Raji (cell line): ENCODE data around the gene PGRMC2.

Experiments
- POLR2A ChIP-seq: IDR thresholded peaks from 2 replicates; pipeline ENCODE4 v1.6.1; 2011; ENCODE audit warnings: low read depth, low read length, control low read depth; ENCODE audit not compliant: insufficient read depth

PGRMC2 gene

DNA sequence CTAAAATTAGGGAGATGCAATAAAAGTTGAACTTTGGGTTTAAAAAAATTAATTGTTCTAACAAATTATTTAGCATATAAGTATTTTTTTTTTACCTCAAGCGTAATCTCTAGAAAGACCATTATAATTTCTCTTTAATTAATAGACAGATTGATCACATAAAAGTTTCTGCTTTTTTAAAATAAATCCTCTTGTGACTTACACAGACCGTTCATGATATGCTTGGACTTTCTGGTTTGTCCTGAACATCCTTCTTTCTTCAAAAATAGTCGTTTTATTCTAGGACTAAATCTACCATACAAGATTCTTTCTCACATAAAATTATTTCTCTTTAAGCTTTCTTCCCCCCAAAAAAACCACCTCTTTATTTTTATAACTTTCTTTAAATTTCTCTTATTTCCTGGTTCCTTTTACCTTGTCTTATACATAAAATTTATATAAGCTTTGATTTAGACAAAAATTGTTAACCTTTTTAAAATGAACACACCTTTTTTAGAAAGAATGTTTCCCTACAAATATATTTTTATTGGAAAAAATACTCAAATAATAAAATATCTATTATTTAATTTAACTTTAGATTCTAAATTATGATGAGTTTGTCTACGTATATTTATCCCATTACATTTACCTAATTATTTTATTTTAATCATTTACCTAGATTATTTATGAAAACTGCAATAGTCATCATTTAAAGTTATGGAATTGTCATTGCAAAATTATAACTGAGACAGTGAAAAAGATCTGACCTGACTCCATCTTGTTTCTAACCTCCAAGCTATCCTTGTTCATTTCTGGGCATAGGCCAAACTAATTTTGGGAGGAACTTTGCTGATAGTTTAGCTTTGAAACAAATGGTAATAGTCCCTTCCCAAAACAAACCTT, 37.6 kb downstream of the PGRMC2 start:
- no peak for TF ChIP-seq POLR2A

DNA sequence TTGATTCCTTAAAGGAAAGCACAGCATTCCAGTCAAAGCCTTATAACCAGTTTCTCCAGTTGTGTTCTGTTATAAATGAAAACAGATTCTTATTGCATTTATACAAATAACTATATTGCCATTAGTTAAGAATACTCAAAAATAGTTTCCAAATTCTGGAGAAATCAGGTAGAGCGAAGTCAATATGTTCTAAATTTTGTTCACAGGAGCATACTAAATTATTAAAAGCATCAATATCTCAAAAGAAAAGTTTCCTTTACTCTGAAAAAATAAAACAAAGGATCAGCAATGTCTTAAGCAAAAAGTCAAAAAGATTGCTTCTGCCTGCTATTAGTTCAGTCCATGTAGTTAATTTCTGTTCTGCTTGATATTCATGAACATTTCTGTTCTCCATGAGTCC, 39.7 kb downstream of the PGRMC2 start:
- no peak for TF ChIP-seq POLR2A

DNA sequence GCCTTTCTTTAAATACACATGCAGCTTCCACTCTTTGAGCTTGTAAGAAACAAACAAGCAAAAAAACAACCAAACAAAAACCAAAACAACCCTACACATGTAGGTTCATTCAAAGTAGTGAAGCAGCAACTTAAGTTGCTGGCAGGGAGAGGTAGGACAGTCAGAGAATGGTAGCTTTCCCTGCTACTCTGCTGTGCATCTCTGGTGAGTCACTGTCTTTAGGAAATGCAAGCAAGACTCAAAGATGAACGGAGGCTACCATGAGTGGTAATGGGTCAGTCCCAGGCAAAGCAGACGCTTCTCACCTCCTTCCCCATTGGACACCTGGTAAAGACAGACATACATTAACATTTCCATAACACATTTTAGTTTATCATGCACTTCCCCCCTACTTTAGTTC, 43.2 kb downstream of the PGRMC2 start:
- no peak for TF ChIP-seq POLR2A

DNA sequence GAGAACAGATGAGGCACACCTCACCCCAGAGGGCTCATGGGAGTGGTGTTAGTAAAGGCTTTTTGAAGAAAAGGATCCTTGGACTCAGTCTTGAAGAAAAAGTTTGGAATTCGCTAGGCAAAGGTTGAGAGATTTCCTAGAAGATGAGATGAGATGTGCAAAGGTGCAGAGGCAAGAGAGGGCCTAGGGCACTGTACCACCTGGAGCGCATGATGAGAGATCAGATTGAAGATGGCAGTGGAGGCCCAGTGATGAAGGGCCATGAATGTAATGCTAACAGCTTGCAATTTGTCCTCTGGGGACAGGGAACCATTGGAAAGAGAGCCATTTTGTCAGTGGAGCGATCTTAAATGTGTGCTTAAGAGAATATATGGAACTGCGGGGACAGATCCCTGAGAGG, 45.0 kb downstream of the PGRMC2 start:
- TF ChIP-seq POLR2A: no peak

DNA sequence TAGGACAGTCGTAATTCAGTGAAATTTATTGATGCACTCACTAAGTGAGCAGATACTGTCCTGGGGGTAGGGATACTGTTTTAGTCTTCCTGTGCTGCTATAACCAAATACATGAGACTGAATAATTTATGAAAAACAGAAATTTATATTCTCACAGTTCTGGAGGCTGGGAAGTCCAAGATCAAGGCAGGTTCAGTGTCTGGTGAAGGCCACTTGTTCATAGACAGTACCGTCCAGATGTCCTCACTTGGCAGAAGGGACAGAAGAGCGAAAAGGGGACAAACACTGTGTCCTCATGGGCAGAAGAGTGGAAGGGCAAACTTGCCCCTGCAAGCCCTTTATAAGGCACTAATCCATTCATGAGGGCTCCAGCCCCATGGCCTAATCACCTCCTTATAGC, 45.6 kb downstream of the PGRMC2 start:
- TF ChIP-seq POLR2A: no peak

DNA sequence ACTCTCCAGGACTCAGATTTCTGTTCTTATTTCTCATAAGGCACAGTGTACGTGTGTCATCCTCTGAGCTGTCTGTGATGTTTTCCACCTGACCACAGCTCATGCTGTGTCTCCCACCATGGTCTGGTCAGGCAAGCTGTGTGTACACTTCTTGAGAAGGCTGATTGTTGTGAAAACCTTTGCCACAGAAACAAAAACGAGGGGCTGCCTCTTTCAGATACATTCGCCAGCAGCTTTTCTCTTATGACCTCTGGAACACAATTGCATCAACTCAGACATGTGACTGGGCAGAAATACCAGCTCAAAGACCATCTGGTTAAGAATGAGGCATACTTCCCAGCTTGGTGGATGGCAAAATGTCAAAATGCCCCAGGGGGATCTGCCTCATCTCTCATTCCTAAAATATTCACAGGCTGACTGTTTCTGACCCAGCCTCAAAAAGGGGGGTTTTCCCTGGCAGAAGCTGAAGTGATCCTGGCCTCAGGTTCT, 46.1 kb downstream of the PGRMC2 start:
- TF ChIP-seq POLR2A: no peak

DNA sequence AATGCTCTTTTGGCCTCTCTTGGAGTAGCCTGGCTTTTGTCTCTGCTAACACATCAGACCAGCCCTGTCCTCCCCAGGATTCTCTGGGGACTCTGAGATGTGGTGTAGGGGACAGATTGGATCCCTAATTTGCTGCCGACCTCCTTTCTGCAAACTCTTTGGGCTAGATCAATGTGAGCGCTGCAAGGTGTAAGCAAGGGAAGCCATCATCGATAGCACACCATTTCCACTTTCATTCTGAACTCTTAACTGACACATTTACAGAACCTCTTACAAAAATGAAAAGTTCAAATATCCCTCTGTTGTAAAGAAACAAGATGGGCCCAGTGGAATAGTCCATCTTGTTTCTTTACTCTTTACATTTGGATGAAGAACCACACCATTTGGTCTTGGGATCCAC, 46.6 kb downstream of the PGRMC2 start:
- no peak for TF ChIP-seq POLR2A

DNA sequence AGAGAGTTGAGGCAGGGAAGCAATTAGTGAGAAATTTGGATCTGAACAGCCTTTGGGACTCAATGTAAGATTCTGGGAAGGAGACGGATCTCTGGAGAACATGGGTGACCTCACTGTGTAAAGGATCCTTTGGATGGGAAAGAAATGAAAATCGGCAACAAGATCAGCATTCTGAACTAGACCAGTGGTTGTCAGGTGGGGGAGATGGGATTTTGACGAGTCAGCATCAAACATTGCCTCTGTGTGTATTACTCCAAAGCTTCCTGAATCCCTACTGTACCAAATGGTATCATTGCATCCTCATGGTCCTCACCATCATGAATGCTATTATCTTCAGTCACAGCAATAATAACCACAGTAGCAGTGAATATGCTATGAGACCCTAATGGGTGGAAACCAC, 52.8 kb downstream of the PGRMC2 start:
- TF ChIP-seq POLR2A: no peak

DNA sequence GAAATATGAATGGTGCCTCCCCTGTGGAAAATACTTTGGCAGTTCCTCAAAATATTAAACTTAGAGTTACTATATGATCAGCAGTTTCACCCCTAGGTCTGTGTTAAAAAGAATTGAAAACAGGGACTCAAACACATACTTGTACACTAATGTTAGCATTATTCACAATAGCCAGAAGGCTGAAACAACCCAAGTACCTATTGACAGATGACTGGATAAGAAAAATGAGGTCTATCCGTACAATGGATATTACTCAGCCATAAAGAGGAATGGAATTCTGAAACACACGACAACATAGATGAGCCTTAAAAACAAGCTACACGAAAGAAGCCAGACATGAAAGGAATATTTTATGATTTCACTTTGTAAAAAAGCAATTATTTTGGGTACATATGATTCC, 54.9 kb downstream of the PGRMC2 start:
- no peak for TF ChIP-seq POLR2A

DNA sequence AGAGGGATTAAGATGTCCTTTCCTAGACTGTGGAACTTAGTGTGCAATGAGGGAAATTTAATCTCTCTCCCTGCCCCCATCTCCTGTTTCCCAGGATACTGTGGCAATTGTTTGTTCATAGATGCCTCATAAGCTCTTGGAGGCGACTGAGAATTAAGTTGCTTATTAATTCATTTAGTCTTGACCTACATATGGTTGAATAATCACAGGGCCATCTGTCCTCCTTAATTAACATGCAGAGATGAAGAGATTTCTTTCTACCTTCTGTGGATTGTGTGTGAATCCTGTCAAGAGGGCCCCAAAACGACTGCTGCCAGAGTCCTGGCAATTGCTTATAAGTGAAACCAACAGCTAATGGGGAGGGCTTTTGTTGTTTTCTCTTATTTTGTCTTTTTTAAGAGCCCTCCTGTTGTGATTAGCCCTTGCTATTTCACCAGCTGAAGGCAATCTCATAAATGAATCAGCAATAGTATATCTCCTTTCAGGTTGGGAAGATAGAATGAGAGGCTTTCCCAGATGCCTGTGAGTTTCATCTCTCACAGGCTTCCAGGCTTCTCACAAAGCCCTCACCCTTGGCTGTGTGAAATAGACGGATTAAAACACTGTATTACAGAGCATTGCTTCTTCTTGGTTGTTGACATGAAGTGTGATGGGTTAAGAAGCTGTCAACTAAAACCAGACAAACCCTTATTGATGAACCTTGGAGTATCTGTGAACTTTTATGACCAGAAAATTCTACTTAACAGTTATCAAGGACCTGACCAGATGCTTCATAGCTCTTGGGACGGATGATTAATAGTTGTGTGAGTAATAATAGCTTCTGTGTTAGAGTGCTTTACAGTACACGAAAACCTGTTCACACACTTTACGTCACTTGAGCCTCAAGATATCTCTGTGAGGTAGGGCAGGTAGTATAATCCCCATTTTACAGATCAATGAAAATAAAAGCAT, 58.5 kb downstream of the PGRMC2 start:
- TF ChIP-seq POLR2A: no peak

DNA sequence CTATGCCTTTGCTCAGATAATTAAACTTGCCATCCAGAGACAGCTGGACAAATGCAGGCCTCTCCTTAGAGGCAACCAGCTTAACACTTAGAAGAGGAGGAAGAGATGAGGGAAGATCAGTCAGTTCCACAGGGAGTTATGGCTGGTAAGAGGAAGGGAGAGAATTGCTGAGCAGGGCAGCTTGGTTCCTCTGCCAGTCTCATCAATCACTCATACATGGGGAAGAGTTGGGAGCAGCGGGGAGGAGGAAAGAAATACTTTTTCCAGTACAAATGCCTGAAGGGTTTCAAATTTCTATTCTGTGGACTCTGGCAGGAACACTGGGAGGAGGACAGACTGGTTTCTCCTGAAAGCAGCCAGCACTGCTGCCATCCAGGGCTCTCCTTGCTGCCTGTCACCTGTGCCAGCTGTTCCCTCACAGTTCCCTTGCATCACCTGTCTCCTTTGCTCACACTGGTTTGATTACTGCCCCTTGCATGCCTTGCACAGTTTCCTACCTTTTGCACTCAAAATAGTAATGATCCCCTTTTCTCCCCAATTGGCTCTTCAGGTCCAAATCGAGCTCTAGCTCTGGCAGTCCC, 59.5 kb downstream of the PGRMC2 start:
- TF ChIP-seq POLR2A: no peak

DNA sequence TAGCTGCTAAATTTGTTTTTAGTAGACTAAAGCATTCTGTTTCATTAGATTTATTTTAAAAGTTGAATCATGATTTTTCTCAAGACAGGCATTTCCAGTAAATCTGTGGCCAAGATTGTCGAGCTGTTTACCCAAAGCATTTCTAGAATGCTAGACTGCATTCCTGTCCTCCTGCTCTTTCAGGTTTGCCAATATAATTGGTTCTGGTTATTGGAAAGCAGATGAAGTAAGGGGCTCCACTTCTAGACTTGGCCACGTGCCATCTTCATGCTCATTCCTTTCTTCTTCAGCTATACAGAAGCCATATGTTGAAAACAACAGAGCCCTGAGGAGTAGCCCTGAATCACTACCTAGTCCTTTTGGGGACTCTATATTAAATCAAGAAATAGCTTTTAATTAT, 62.5 kb downstream of the PGRMC2 start:
- TF ChIP-seq POLR2A: no peak

DNA sequence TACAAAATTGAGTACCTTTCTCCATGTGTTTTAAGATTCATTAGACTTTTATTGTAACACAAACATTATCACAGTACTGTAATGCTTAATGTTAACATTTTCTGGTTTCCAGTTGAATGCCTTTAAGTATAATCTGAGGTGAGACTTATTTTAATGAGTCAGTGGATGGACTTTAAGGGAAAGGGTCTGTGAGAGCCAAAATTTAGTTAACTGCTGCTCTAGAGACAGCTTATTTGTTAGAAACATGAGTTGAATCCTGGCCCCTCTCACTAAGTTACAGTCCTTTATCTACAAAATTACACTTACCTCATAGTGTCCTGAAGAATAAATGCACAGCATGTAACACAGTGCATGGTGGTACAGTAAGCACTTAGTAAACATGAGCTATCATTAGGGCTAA, 66.0 kb downstream of the PGRMC2 start:
- no peak for TF ChIP-seq POLR2A

DNA sequence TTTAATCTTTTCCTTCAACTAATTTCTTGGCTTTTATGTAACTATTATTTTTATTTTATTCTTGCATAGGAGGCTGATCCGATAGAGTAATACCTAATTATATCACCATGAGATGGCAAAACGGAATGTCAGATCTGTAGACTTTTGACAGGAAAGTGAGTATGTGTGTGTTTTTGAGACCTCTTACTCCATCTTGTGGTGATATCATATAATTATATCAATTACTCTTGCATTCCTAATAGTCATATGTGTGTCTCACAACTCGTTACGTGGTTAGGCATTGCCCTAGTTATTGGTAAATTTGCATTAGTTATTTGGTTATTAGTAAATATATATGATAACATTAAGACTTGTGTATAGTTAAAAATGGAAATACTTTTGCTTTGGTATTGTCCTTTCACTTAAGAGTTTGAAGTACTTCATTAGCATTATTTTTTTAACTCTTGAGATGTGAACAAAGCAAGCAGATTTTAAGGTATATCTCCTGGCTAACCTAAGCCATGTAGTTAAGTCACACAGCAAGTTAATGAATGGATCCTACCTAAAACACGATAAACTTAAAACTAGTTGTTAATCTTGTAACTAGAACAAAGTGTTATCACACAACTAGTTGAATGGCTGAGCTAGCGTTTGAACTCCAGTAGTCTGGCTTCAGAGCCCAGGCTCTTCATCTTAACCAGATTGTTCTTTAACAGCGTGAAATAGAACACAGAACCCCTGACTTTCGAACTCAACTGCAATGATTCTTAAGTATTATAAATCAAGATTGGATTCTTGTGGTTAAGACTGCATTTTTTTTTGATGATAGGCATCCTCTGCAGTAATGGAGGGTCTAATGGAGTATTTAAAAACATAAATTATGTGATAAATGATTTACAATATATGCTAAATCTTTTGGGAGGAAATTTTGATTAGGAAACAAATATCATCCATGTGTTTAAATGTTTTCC, 67.1 kb downstream of the PGRMC2 start:
- no peak for TF ChIP-seq POLR2A
